Stimulated activated CD8-positive, alpha-beta memory T cell treated with anti-CD3 and anti-CD28 coated beads, Interleukin-4, amount 100 ng/mL, for 4 hours (primary cell): ENCODE results near the gene ZSWIM7.
"Not testable (repeated sequence)": the region's sequence is repeated elsewhere in the genome, so short reads cannot be mapped to it uniquely, and the experiment has no call there.

ENCODE experiments used
- DNase-seq, 2 donors: peaks; one replicate each; pipeline ENCODE4 v3.0.0-alpha.2; 2020; ENCODE audit warnings: low read depth in 2 of 2, low spot score in 1 of 2

The ZSWIM7 gene

DNA sequence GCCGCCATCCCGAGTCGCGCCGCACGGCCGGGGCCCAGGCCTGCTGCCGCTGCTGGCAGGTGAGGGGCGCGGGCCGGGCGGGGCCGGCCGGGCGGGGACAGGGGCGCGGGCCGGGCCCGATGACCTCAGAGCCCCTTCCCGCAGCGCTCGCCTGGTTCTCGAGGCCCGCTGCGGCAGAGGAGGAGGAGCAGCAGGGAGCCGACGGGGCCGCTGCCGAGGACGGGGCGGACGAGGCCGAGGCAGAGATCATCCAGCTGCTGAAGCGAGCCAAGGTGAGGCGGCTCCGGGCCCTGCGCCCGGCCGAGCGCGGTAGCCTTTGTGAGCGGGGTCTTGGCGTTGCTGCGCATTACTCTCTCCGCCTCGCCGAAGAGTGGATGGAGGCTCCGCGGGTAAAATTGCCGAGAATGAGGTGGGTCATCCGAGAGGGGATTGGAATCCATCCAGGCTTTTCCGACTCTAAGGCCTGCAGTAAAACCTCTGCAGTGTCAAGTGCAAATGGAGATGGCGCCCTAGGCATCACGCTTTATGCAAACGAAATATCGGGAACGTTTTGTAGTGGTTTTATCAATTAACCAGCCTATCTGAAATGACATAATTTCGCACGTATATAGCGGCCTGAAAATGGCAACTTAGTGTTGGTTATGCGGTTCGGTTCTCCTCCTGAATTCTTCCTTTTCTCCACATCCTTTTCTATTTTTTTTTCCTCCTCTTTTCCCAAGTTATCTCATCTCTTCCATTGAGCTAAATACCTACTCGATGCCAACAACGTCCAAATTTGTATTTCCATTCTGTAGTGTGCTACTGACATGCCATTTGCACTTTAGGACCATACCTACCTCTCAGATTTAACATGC, 697 bp upstream of the ZSWIM7 start:
- DNase-seq = peak in 1 of 2 donors; percentile 15

DNA sequence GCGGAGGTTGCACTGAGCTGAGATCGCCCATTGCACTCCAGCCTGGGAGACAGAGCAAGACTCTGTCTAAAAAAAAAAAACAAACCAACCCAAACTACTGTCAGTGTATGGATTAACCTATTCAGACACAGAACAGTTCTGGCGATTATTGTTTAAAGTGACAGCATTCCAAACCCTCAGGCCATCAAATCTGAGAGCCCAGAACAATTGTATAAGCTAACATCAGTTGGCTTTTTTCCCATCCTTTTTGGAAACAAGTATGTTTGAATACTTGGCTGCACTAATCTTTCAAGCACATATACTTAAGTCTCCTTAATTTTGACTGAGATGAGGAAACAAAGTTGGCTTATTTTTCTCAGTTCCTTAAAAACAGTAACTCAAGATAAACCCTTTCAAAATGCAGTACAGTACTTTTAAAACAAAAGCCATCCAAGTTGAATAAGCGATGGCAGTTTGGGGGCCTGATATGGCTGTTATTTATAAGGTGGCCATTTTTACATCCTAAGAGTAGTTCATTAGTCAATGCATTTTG, 1.4 kb downstream of the ZSWIM7 start:
- no peak for DNase-seq

DNA sequence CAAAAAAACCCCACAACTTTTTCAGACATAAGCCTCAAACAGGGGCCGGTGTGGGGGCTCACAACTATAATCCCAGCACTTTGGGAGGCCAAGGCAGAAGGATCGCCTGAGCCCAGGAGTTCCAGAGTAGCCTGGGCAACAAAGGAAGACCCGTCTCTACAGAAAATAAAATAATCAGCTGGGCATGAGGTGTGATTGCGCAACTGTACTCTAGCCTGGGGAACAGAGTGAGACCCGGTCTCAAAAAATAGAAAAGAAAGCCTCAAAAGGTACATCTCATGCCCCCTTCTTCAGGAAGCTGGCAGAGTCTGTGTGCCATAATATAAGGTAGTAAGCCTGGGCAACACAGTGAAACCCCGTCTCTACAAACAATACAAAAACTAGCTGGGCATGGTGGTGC, 3.2 kb downstream of the ZSWIM7 start:
- no peak for DNase-seq

DNA sequence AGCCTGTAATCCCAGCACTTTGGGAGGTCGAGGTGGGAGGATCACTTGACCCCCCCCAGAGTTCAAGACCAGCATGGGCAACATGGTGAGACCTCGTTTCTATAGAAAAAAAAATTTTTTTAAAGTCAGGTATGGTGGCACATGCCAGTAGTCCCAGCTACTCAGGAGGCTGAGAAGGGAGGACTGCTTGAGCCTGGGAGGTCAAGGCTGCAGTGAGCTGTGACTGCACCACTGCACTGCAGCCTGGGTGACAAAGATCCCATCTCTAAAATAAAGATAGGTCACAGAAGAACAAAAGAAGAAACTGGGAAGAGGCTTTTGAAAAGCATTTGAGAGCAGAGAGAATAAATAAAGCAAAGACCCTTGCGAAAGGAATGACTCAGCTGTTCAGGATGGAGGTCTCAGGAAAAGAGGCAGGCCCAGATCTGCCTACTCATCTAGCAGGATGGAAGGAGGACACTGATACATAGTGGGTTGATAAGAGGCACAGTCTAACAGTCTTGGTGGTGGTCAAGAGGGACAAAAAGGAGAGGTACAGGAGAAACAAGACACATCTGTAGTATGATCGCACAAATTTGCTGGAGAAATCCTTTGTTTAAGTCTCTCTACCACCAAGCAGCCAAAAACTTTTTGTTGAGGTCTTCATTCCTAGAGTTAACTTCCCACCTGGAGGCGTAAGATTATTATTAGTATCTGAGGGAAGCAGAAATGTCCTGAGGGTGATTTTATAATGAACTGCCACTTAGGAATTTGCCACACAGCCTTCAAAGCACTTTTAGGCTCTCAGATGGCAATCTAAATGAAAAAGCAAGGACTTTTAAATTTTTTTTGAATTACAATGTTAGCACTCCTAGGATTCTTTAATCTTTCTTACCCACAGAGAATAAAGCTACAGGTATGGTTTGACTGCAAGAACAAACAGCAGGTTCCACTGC, 17.6 kb downstream of the ZSWIM7 start:
- no peak for DNase-seq

- no peak for DNase-seq
Observed at GRCh38 chr17:15981208-15981607, 18.3 kb downstream of the ZSWIM7 start.

- not testable (repeated sequence) for DNase-seq
Observed at GRCh38 chr17:15979013-15979412, 20.5 kb downstream of the ZSWIM7 start.

DNA sequence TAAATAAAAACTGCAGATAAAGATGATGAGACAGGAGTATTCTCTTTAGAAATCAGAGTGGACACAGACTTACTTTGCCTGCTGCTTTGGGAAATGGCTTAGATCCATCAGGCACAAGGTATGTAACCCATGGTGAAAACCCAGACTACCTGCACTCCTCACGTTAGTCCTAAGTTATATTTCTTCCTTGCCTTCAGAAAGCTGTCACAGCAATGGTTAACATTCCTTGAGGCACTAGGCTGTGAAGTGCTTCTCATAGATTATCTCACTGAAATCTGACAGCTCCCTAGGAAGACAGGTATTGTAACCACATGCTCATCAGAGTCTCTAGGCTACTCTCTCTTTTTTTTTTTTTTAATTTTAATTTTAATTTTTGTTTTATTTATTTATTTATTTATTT, 20.9 kb downstream of the ZSWIM7 start:
- DNase-seq = no peak

DNA sequence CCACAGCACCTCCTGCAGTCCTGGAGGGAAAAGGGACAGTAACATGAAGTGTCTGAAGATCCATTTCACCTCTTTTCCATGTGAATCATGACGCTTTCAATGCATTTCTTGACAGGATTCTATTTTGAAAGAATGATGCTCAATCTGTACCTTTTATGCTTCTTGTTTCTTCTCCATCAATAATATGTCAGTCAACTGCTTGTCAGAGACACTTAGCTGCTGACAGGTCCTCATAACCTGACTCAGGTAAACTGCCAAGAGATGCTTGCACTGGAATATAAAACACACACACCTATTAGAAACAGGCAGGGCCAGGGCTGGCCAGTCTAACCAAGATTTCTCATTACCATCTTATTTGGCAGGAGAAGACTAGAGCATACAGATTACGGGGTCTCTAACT, 21.6 kb downstream of the ZSWIM7 start:
- DNase-seq = no peak

- DNase-seq = no peak
Observed at GRCh38 chr17:15973834-15974233, 25.7 kb downstream of the ZSWIM7 start.

- DNase-seq = no peak
Observed at GRCh38 chr17:15973016-15973415, 26.5 kb downstream of the ZSWIM7 start.

- DNase-seq = no peak
Observed at GRCh38 chr17:15972497-15972951, 27.0 kb downstream of the ZSWIM7 start.

GRCh38 chr17:15971882-15972281, 27.6 kb downstream of the ZSWIM7 start:
- DNase-seq = no peak

DNA sequence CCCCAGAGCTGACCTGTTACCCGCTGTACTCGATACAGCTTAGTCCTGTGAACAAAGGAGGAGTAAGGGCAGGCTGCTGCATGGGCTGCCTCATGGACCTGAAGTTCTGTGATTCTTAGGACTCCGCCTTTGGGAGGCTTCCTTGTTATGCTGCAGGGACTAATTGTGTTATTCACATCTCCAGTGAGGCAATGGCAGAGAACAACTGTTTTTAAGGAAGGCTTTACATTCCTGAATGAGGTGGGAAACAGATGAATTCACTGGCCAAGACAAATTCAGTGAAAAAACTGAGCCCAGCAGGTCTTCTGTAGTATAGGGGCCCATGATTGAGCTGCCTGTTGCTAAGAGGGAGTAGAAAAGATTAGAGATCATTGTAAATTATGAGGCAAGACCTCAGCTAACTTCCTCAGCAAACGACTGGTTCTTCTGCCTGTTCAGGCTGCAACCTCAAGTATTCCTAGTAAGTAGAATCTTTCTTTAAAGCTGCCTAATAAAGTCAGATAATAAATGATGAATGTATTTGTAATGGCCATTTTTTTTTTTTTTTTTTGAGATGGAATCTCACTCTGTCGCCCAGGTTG, 28.3 kb downstream of the ZSWIM7 start:
- no peak for DNase-seq

DNA sequence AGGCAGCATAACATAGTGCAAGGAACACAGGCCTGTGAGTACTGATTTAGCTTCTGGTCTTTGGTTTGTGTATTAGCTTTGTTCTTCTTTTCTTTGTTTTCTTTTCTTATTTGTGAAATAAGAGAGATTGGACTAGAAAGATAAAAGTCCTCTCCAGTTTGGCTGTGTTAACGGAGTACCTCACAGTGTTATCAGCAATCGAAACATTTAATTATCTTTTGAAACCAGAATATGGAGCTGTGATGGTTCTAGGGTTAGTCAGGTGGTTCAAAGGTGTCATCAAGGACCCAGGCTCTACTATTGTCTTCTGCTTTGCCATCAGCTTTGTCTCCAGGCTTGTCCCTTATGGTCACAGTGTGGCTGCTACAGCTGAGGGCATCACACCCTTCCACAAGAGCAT, 29.0 kb downstream of the ZSWIM7 start:
- no peak for DNase-seq

DNA sequence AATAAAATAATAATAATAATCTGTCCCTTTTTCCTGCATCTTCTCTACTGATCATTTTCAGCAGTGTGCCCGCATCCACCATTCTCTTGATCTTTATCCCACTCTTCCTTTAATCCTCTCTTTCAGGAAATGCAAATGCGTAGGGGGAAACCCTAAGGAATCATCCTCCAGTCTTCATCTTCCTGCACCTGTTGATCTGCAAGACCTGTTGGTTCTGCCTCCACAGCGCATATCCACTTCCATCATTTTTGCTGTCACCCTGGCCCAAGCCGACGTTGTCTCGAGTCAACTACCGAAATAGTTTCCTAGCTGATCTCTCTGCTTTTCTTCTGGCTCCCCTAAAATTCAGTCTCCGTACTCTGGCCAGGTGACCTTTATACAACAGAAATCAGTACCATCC, 30.0 kb downstream of the ZSWIM7 start:
- DNase-seq = no peak

GRCh38 chr17:15967706-15968399, 31.7 kb downstream of the ZSWIM7 start:
- DNase-seq = no peak

DNA sequence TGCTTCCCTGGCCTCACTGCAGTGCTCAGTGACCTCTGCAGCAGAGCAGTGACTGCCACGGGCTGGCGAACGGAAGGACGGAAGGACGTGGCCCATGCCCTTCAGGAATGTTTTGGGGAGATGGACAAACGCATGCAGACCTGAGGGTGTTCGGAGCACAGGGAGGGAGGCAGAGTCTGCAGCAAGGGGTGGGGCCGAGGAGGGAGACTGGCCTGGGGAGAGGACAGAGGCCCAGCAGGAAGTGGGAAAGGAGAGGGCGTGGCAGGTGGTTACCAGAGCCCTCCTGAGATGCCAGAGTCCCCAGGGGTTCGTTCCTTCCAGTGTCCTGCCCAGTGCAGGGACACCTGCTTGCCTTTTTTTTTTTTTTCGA, 32.6 kb downstream of the ZSWIM7 start:
- no peak for DNase-seq

GRCh38 chr17:15966183-15966878, 33.2 kb downstream of the ZSWIM7 start:
- DNase-seq = no peak

- no peak for DNase-seq
Observed at GRCh38 chr17:15965528-15965927, 34.0 kb downstream of the ZSWIM7 start.

DNA sequence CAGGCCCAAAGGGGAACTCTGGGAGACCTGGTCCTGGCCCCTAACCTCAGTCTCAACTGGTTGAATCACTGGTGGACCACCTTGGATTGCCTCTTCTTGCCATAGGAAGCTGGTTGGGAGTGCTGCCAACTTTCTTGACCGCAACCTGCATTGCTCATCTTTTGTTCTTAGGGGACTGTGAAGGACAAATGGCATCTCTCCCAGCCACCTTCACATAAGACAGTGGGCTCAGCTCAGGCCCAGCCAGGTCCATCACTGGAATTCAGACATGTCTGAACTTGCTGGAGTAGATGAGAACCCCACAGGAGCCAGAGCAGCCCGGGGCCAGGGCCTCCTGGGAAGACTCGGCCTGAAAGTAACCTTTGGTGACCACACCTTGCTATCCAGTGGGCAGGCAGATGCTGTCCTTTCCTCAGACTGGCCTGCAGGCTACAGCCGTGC, 35.8 kb downstream of the ZSWIM7 start:
- DNase-seq = no peak
